ENCODE measurements around the gene GBP7. TPM values are rescaled to one million over a fixed set of nuclear protein-coding genes. Genes with fewer than 3 reads are reported as not detected.
A peak's percentile ranks its signal among the peaks of the same experiment; 100 is the strongest.
"Not testable (repeated sequence)": the region's sequence is repeated elsewhere in the genome, so short reads cannot be mapped to it uniquely, and the experiment has no call there.

GBP7 gene
- total RNA-seq (2014; rRNA removed; shearing (Covaris generic)): not detected in 2 replicates
- 0.08 and 0.17 TPM in 2 replicates for polyA plus RNA-seq (2015; cell fraction: cytosol; rRNA removed)
- polyA plus RNA-seq (2015; cell fraction: nucleus; rRNA removed): not detected in 2 replicates

GRCh38 chr1:89175601-89176256 is at the start of gene GBP7:
TSS of gene GBP7 (minus strand) at chr1:89176003. CDS start at chr1:89171935, 4,068 bp downstream.
- DNase-seq (ENCODE audit: low read depth): no peak

- DNase-seq (ENCODE audit: low read depth): peak; percentile 7
Observed at GRCh38 chr1:89221341-89221740, 45.5 kb upstream of the GBP7 start.

- DNase-seq (ENCODE audit: low read depth): not testable (repeated sequence)
Observed at GRCh38 chr1:89219851-89220250, 44.0 kb upstream of the GBP7 start.

- not testable (repeated sequence) for DNase-seq (ENCODE audit: low read depth)
Observed at GRCh38 chr1:89218941-89219340, 43.1 kb upstream of the GBP7 start.

- no peak for DNase-seq (ENCODE audit: low read depth)
Observed at GRCh38 chr1:89213347-89213746, 37.5 kb upstream of the GBP7 start.

- no peak for DNase-seq (ENCODE audit: low read depth)
Observed at GRCh38 chr1:89211035-89211634, 35.3 kb upstream of the GBP7 start.

GRCh38 chr1:89206373-89206772 is 30.6 kb upstream of the GBP7 start:
- DNase-seq (ENCODE audit: low read depth): no peak

- peak; percentile 53 for DNase-seq (ENCODE audit: low read depth)
Observed at GRCh38 chr1:89203166-89203565, 27.4 kb upstream of the GBP7 start.

GRCh38 chr1:89201106-89201794 is 25.4 kb upstream of the GBP7 start:
- no peak for DNase-seq (ENCODE audit: low read depth)

- no peak for DNase-seq (ENCODE audit: low read depth)
Observed at GRCh38 chr1:89200663-89201062, 24.9 kb upstream of the GBP7 start.

GRCh38 chr1:89199525-89200031 is 23.8 kb upstream of the GBP7 start:
- no peak for DNase-seq (ENCODE audit: low read depth)

- DNase-seq (ENCODE audit: low read depth): no peak
Observed at GRCh38 chr1:89198491-89199072, 22.8 kb upstream of the GBP7 start, which contains the start of gene GBP4. TSS of gene GBP4 (minus strand) at chr1:89198942. CDS start at chr1:89198834, 108 bp downstream.

GRCh38 chr1:89198081-89198480 is 22.3 kb upstream of the GBP7 start:
- DNase-seq (ENCODE audit: low read depth): no peak

- no peak for DNase-seq (ENCODE audit: low read depth)
Observed at GRCh38 chr1:89195476-89195875, 19.7 kb upstream of the GBP7 start.

GRCh38 chr1:89191314-89191713 is 15.5 kb upstream of the GBP7 start:
- no peak for DNase-seq (ENCODE audit: low read depth)

GRCh38 chr1:89190017-89190416 is 14.2 kb upstream of the GBP7 start:
- no peak for DNase-seq (ENCODE audit: low read depth)

GRCh38 chr1:89179343-89179742 is 3.5 kb upstream of the GBP7 start:
- DNase-seq (ENCODE audit: low read depth): peak; percentile 76

- no peak for DNase-seq (ENCODE audit: low read depth)
Observed at GRCh38 chr1:89176971-89177370, 1.2 kb upstream of the GBP7 start.

GRCh38 chr1:89174491-89174890 is 1.3 kb downstream of the GBP7 start:
- DNase-seq (ENCODE audit: low read depth): no peak

GRCh38 chr1:89172468-89173143 is 3.2 kb downstream of the GBP7 start:
- DNase-seq (ENCODE audit: low read depth): no peak

- DNase-seq (ENCODE audit: low read depth): no peak
Observed at GRCh38 chr1:89171067-89171438, 4.8 kb downstream of the GBP7 start.
